Fibroblast of skin of scalp (primary cell): Measurements from ENCODE around the gene ZNF865.

Experiments used
- DNase-seq: peaks from one replicate; pipeline ENCODE4 v3.0.0-alpha.2; 2013

ZNF865 gene

DNA sequence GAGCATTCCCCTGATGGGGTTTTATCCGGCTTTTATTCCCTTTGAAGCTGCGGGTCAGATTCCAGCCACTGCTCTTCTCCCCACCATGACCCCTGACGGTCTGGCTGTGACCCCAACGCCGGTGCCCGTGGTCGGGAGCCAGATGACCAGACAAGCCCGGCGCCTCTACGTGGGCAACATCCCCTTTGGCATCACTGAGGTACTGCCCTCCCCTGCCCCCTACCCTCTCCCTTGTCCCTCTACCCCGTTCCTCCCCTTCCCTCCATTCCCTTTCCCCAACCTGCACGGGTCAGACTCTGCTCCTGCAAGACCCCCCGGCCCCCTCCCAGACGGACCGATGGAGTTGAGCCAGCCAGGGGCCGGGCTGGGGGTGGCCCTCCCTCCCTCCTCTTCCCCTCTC lies 55.5 kb downstream of the ZNF865 start:
- DNase-seq, result no peak

DNA sequence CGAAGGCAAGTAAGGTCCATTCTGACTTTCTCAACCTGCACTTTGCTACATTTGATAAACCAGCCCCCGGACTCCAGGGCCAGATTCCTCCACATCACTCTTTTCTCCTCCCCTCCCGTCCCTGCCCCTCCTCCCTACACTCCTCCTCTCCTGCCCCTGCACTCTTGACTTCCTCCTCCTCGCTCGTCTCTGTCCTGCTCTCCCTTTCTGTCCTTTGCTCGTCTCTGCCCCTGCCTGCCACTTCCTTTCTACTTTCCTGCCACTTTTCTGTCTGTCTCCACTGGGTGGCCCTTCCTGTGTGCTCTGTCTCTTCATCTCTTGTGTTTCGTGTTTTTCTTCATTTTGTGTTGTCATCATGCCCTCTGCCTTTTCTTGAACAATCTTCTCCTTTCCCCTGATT lies 56.4 kb downstream of the ZNF865 start:
- no peak for DNase-seq

DNA sequence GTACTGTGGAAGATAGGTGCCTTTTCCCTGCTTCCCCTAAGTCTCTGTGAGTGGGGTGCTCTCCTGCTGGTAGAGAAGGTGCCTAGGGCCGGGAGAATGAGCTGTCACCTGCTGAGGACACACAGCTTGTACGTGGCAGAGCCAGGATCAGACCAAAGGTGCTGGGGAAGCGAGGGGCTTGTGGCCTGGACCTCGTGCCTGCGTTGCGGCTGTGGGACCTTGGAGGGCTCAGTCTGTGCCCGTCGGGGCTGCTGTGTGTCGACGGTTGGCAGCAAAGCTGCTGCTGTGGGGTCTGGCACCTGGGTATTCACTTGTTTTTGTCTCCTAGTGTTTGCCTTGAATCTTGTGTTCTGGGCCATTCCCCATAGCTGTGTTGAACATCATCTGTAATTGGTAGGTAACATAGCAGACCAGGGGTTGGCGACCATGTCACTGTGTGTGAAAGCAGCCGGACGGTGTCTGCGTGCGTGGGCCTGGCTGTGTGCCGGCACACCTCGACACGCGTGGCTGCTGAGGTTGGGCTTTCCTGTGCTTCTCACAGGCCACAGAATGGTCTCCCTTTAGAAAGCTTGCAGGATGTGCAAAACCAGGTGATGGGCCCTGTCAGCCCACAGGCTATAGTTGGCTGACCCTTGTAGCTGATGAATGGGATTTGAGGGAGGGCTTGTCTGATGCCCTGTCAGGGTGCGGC lies 58.5 kb downstream of the ZNF865 start:
- no peak for DNase-seq

DNA sequence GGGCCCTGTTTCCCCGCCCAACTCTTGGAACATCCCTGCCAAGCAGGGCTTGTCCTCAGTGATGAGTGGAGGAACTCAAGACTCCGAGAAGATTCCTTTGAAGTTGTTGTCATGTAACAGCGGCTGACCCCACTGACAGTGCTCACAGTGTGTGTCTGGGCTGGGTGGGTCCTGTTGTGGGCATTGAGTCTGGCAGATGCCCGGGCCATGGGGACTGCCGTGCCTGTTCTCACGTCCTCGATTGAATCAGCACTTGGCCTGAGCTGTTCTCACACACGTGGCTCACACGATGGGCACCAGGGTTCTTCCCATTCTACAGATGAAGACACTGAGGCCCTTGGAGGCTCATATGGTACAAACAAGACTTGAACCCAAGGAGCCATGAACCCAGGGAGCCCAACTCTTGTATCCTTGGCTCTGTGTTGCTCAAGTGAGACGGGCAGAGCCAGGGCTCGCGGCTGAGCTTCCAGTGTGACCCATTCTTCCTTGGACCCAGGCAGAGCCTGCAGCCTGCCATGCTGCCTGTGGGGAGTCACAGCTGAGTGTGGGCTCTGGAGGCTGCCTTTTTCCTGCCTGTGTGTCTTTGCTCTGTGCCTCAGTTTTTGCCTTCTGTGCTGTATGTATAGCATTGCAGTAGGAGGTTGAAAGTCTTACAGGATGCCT lies 61.0 kb downstream of the ZNF865 start:
- no peak for DNase-seq
